Liver (tissue), 3 donors: ENCODE results near the gene POU2F2.

Experiments
- FOXA1 ChIP-seq: IDR thresholded peaks from 2 replicates; pipeline ENCODE4 v1.6.1; 2016; ENCODE audit warnings: antibody characterized with exemption
- FOXA2 ChIP-seq: IDR thresholded peaks from 2 replicates; pipeline ENCODE4 v1.6.1; 2016; ENCODE audit warnings: antibody characterized with exemption
- GABPA ChIP-seq, 2 donors: IDR thresholded peaks in 1 of 2; conservative IDR thresholded peaks in 1 of 2; 2 replicates each; pipeline ENCODE4 v1.6.1; 2016; ENCODE audit warnings: antibody characterized with exemption in 2 of 2, mild to moderate bottlenecking in 1 of 2, moderate library complexity in 1 of 2
- NR2F2 ChIP-seq: IDR thresholded peaks from 2 replicates; pipeline ENCODE4 v1.6.1; 2016; ENCODE audit warnings: antibody characterized with exemption
- RAD21 ChIP-seq, 2 donors: IDR thresholded peaks; 2 replicates each; pipeline ENCODE4 v1.6.1; 2016; ENCODE audit warnings: antibody characterized with exemption in 2 of 2, mild to moderate bottlenecking in 2 of 2
- RXRA ChIP-seq, 2 donors: IDR thresholded peaks; 2 replicates each; pipeline ENCODE4 v1.6.1; 2017 to 2018; ENCODE audit warnings: antibody characterized with exemption in 2 of 2, mild to moderate bottlenecking in 1 of 2
- SP1 ChIP-seq: IDR thresholded peaks from 2 replicates; pipeline ENCODE4 v1.6.1; 2018; ENCODE audit warnings: antibody characterized with exemption, mild to moderate bottlenecking
- TF ChIP-seq, protein P1 (sequence below): fragments of 150-350 bp; IDR thresholded peaks from 2 replicates; pipeline ENCODE4 v1.5.1; 2017; ENCODE audit warnings: improper control_type of control experiment, low read depth, low read length; ENCODE audit not compliant: missing input control
- TF ChIP-seq, protein P2 (sequence below): IDR thresholded peaks from 2 replicates; pipeline ENCODE4 v1.6.1; 2016; ENCODE audit warnings: antibody characterized with exemption
- TF ChIP-seq, protein P3 (sequence below): IDR thresholded peaks from 2 replicates; pipeline ENCODE4 v1.6.1; 2016; ENCODE audit warnings: antibody characterized with exemption, mild to moderate bottlenecking
- donor health status: healthy.
- donor health status: healthy.

DNA sequence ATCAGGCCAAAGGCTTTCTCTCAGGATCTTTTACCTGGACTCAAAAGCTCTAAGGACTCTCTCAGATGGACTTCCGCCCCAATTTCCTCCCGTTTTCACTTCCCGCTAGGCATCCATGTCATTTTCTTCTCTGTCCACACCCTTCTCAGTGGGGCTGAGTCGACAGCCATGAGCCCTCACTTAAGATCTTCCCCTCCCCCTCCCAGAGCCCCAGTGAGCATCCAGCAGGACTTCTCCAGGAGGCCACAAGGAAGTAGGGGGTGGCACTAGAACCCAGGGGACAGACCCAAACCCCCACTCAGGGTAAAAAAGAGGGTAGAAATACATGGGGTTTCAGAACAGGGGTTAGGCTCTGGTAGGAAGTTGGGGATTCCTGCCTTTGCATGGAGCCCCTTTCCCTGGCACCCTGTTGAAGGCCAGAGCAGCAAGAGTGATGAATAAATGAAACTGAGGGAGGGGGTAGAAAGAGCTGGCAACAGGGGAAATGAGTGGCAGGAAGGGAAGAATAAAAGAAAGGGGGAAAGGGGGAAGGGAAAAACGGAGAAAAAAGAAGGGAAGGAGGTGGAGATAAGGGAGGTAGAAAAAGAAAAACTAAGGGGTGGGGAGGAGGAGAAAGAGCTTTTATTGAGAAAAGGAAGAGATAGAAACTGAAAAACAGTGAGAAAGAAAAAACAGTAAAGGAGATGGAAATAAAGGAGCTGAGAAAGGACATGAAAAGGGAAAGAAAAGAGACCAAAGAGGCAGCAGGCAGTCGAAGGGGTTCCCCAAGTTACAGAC, 42.9 kb upstream of the POU2F2 start:
- TF ChIP-seq, protein P1, sequence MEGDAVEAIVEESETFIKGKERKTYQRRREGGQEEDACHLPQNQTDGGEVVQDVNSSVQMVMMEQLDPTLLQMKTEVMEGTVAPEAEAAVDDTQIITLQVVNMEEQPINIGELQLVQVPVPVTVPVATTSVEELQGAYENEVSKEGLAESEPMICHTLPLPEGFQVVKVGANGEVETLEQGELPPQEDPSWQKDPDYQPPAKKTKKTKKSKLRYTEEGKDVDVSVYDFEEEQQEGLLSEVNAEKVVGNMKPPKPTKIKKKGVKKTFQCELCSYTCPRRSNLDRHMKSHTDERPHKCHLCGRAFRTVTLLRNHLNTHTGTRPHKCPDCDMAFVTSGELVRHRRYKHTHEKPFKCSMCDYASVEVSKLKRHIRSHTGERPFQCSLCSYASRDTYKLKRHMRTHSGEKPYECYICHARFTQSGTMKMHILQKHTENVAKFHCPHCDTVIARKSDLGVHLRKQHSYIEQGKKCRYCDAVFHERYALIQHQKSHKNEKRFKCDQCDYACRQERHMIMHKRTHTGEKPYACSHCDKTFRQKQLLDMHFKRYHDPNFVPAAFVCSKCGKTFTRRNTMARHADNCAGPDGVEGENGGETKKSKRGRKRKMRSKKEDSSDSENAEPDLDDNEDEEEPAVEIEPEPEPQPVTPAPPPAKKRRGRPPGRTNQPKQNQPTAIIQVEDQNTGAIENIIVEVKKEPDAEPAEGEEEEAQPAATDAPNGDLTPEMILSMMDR = no peak
- TF ChIP-seq FOXA1 (no peak), SP1 (no peak), GABPA (IDR thresholded peaks at IDR 0.05 in 1 of 2, conservative IDR thresholded peaks at IDR 0.05 in 1 of 2) (no peak), RAD21 (IDR thresholded peaks at IDR 0.05) (no peak), NR2F2 (no peak), FOXA2 (no peak), RXRA (IDR thresholded peaks at IDR 0.05) (no peak)
- TF ChIP-seq, protein P2, sequence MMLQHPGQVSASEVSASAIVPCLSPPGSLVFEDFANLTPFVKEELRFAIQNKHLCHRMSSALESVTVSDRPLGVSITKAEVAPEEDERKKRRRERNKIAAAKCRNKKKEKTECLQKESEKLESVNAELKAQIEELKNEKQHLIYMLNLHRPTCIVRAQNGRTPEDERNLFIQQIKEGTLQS = no peak
- TF ChIP-seq, protein P3, sequence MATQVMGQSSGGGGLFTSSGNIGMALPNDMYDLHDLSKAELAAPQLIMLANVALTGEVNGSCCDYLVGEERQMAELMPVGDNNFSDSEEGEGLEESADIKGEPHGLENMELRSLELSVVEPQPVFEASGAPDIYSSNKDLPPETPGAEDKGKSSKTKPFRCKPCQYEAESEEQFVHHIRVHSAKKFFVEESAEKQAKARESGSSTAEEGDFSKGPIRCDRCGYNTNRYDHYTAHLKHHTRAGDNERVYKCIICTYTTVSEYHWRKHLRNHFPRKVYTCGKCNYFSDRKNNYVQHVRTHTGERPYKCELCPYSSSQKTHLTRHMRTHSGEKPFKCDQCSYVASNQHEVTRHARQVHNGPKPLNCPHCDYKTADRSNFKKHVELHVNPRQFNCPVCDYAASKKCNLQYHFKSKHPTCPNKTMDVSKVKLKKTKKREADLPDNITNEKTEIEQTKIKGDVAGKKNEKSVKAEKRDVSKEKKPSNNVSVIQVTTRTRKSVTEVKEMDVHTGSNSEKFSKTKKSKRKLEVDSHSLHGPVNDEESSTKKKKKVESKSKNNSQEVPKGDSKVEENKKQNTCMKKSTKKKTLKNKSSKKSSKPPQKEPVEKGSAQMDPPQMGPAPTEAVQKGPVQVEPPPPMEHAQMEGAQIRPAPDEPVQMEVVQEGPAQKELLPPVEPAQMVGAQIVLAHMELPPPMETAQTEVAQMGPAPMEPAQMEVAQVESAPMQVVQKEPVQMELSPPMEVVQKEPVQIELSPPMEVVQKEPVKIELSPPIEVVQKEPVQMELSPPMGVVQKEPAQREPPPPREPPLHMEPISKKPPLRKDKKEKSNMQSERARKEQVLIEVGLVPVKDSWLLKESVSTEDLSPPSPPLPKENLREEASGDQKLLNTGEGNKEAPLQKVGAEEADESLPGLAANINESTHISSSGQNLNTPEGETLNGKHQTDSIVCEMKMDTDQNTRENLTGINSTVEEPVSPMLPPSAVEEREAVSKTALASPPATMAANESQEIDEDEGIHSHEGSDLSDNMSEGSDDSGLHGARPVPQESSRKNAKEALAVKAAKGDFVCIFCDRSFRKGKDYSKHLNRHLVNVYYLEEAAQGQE = no peak
